H9 (cell line): ENCODE results near the gene UNC119. TPM values are rescaled to one million over a fixed set of nuclear protein-coding genes. Genes with fewer than 3 reads are reported as not detected.
A peak's percentile ranks its signal among the peaks of the same experiment; 100 is the strongest.

Source experiments
- DNase-seq: peaks from one replicate; pipeline ENCODE4 v3.0.0-alpha.2; 2017
- H2AFZ ChIP-seq: one replicate; pipeline ENCODE4 v1.6.1; 2013; ENCODE audit warnings: mild to moderate bottlenecking, low read length, control low read depth, moderate library complexity
- H2AK5ac ChIP-seq: 2 replicates; pipeline ENCODE4 v1.6.1; 2013; ENCODE audit warnings: low read length, control low read depth, mixed read lengths; ENCODE audit not compliant: insufficient read length
- H2BK120ac ChIP-seq: one replicate; pipeline ENCODE4 v1.6.1; 2013; ENCODE audit warnings: low read depth, mild to moderate bottlenecking, low read length, control low read depth, inconsistent platforms; ENCODE audit not compliant: poor library complexity, severe bottlenecking
- H2BK12ac ChIP-seq: 2 replicates; pipeline ENCODE4 v1.6.1; 2013; ENCODE audit warnings: low read length, control low read depth, mixed read lengths, low read depth; ENCODE audit not compliant: insufficient read length
- H2BK15ac ChIP-seq: 2 replicates; pipeline ENCODE4 v1.6.1; 2013; ENCODE audit warnings: low read depth, low read length, control low read depth
- H2BK20ac ChIP-seq: one replicate; pipeline ENCODE4 v1.6.1; 2013; ENCODE audit warnings: low read depth, mild to moderate bottlenecking, low read length, control low read depth, inconsistent platforms; ENCODE audit not compliant: poor library complexity, severe bottlenecking
- H2BK5ac ChIP-seq: 2 replicates; pipeline ENCODE4 v1.6.1; 2013; ENCODE audit warnings: low read length, control low read depth, mixed read lengths; ENCODE audit not compliant: insufficient read length
- H3K14ac ChIP-seq: 2 replicates; pipeline ENCODE4 v1.6.1; 2013; ENCODE audit warnings: low read length, control low read depth; ENCODE audit not compliant: insufficient read depth
- H3K18ac ChIP-seq: 2 replicates; pipeline ENCODE4 v1.6.1; 2013; ENCODE audit warnings: low read depth, mild to moderate bottlenecking, mixed read lengths, low read length, control low read depth; ENCODE audit not compliant: insufficient read length
- H3K23ac ChIP-seq: 2 replicates; pipeline ENCODE4 v1.6.1; 2013; ENCODE audit warnings: low read length, control low read depth, mixed read lengths, low read depth; ENCODE audit not compliant: insufficient read length
- H3K23me2 ChIP-seq: 2 replicates; pipeline ENCODE4 v1.6.1; 2013; ENCODE audit warnings: low read depth, mild to moderate bottlenecking, mixed read lengths, low read length, control low read depth; ENCODE audit not compliant: insufficient read length, poor library complexity, severe bottlenecking
- H3K27ac ChIP-seq: 2 replicates; pipeline ENCODE4 v1.5.1; 2013; ENCODE audit warnings: low read length, control low read depth, mixed read lengths, low read depth; ENCODE audit not compliant: insufficient read length
- H3K27me3 ChIP-seq: 2 replicates; pipeline ENCODE4 v1.6.1; 2013; ENCODE audit warnings: low read length, control low read depth, inconsistent platforms; ENCODE audit not compliant: insufficient read depth
- H3K4ac ChIP-seq: 2 replicates; pipeline ENCODE4 v1.6.1; 2013; ENCODE audit warnings: low read depth, mild to moderate bottlenecking, control low read depth, inconsistent platforms, low read length, moderate library complexity
- H3K4me1 ChIP-seq: 2 replicates; pipeline ENCODE4 v1.6.1; 2013; ENCODE audit warnings: low read length, control low read depth, inconsistent platforms; ENCODE audit not compliant: insufficient read depth
- H3K4me2 ChIP-seq: 2 replicates; pipeline ENCODE4 v1.6.1; 2013; ENCODE audit warnings: low read length, control low read depth, mixed read lengths; ENCODE audit not compliant: insufficient read length, insufficient read depth
- H3K56ac ChIP-seq: 2 replicates; pipeline ENCODE4 v1.6.1; 2013; ENCODE audit warnings: low read depth, mild to moderate bottlenecking, mixed read lengths, low read length, control low read depth; ENCODE audit not compliant: insufficient read length
- H3K79me1 ChIP-seq: 2 replicates; pipeline ENCODE4 v1.6.1; 2013; ENCODE audit warnings: low read depth, mild to moderate bottlenecking, moderate library complexity, low read length, control low read depth, inconsistent platforms; ENCODE audit not compliant: insufficient read depth, poor library complexity, severe bottlenecking
- H3K79me2 ChIP-seq: 2 replicates; pipeline ENCODE4 v1.6.1; 2013; ENCODE audit warnings: low read length, control low read depth, inconsistent platforms; ENCODE audit not compliant: insufficient read depth
- H3K9ac ChIP-seq: 2 replicates; pipeline ENCODE4 v1.6.1; 2013; ENCODE audit warnings: low read length, control low read depth, mixed read lengths; ENCODE audit not compliant: insufficient read length; ENCODE audit errors: extremely low read depth
- H3K9me3 ChIP-seq: one replicate; pipeline ENCODE4 v1.6.1; 2013; ENCODE audit warnings: low read depth, low read length, inconsistent platforms; ENCODE audit not compliant: control insufficient read depth
- H3T11ph ChIP-seq: one replicate; pipeline ENCODE4 v1.6.1; 2013; ENCODE audit warnings: mild to moderate bottlenecking, low read length, control low read depth, inconsistent platforms
- H4K20me1 ChIP-seq: one replicate; pipeline ENCODE4 v1.6.1; 2013; ENCODE audit not compliant: control insufficient read depth, insufficient read length, insufficient read depth
- H4K5ac ChIP-seq: 2 replicates; pipeline ENCODE4 v1.6.1; 2013; ENCODE audit warnings: low read depth, mild to moderate bottlenecking, mixed read lengths, low read length, control low read depth; ENCODE audit not compliant: insufficient read length
- H4K8ac ChIP-seq: replicated peaks from 2 replicates; pipeline ENCODE4 v1.6.1; 2013; ENCODE audit warnings: low read length, control low read depth, mixed read lengths, low read depth; ENCODE audit not compliant: insufficient read length
- H4K91ac ChIP-seq: 2 replicates; pipeline ENCODE4 v1.6.1; 2013; ENCODE audit warnings: low read depth, mild to moderate bottlenecking, moderate library complexity, mixed read lengths, low read length, control low read depth; ENCODE audit not compliant: insufficient read length
- H3K27ac Mint-ChIP-seq, 3 experiments: 2 replicates in 2 of 3; 3 replicates in 1 of 3; pipeline ENCODE4 v1.8.0; 2020 to 2021; ENCODE audit warnings: mixed read lengths in 3 of 3, mild to moderate bottlenecking in 1 of 3, moderate library complexity in 1 of 3
- H3K27me3 Mint-ChIP-seq: 2 replicates; pipeline ENCODE4 v1.8.0; 2021; ENCODE audit warnings: low read depth, mild to moderate bottlenecking, moderate library complexity, mixed read lengths
- H3K36me3 Mint-ChIP-seq, 3 experiments: 2 replicates in 2 of 3; 3 replicates in 1 of 3; pipeline ENCODE4 v1.8.0; 2020 to 2021; ENCODE audit warnings: low read depth in 3 of 3, mixed read lengths in 3 of 3; ENCODE audit not compliant: insufficient read depth in 1 of 3
- H3K4me1 Mint-ChIP-seq, 2 experiments: 2 replicates each; pipeline ENCODE4 v1.8.0; 2020; ENCODE audit warnings: mixed read lengths in 2 of 2
- H3K4me3 Mint-ChIP-seq, 2 experiments: 2 replicates in 1 of 2; 3 replicates in 1 of 2; pipeline ENCODE4 v1.8.0; 2020 to 2021; ENCODE audit warnings: mild to moderate bottlenecking in 2 of 2, mixed read lengths in 2 of 2, moderate library complexity in 1 of 2
- H3K9me3 Mint-ChIP-seq, 2 experiments: 2 replicates in 1 of 2; 3 replicates in 1 of 2; pipeline ENCODE4 v1.8.0; 2020; ENCODE audit warnings: mild to moderate bottlenecking in 2 of 2, mixed read lengths in 2 of 2, moderate library complexity in 1 of 2
- WGBS: extraction: QIAGEN DNeasy Blood & Tissue Kit; methylation state at CpG from one replicate; pipeline ENCODE4 v1.1.7; 2013; ENCODE audit warnings: missing lambda C conversion rate, low lambda C conversion rate, mixed read lengths; ENCODE audit not compliant: insufficient read length; ENCODE audit errors: extremely low coverage; 5-methylcytosine and 5-hydroxymethylcytosine counted together
- total RNA-seq: library from RNA; stranded (reverse); gene quantifications from 2 replicates; pipeline ENCODE4 v1.2.1, GENCODE V29; 2021
- TF ChIP-seq, protein P1 (sequence below): fragments of 200-600 bp; sonication (generic); conservative IDR thresholded peaks from 3 replicates; pipeline ENCODE4 v1.8.0; 2021; ENCODE audit warnings: antibody characterized with exemption, mild to moderate bottlenecking

UNC119 gene
- total RNA-seq, 1 experiment from 2014 or later: 36.9 TPM

DNA sequence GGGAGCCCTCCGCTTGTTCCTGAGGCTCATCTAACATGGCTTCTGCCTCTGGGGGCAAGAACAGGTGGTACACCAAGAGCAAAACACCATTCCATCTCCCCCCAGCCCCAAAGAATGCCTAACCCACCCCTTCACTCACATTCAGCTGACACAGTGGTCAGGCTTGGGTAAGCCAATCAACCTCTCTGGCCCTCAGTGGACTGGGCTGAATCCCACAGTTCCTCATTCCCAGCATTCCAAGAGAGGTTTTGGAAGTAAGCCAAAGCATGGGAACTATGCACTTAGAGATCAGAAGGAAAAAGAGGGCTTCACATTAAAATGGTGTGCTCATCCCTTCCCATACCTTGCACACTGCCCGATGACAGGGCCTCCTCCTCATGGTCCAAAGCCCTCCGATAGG lies 11.1 kb upstream of the UNC119 start:
- no peak overlapping the region for H2AK5ac ChIP-seq
- H3K56ac ChIP-seq: no peak overlapping the region
- no peaks in the 10 kb centered on the region for H3K27me3 Mint-ChIP-seq
- no peak overlapping the region for H3T11ph ChIP-seq
- H3K36me3 Mint-ChIP-seq: peaks cover 14 to 60% (median 30%) of the 10 kb centered on the region in 3 experiments
- no peak overlapping the region for H3K23ac ChIP-seq
- H2BK15ac ChIP-seq: no peak overlapping the region
- H3K79me1 ChIP-seq: no peaks in the 10 kb centered on the region
- WGBS: no CpG with 5 or more reads among the region's 3 CpGs
- no peaks in the 10 kb centered on the region for H3K9me3 Mint-ChIP-seq
- H3K23me2 ChIP-seq: no peaks in the 10 kb centered on the region
- H3K27ac Mint-ChIP-seq: peak overlapping the region in 1 of 3 experiments; percentile 90; a peak in 1 of 7 replicates
- no peaks in the 10 kb centered on the region for H3K79me2 ChIP-seq
- no peak overlapping the region for H4K91ac ChIP-seq
- no peak overlapping the region for H3K4ac ChIP-seq
- no peak overlapping the region for H3K18ac ChIP-seq
- no peak overlapping the region for H2BK20ac ChIP-seq
- no peaks in the 10 kb centered on the region for H3K27me3 ChIP-seq
- no peak overlapping the region for H3K14ac ChIP-seq
- H3K9ac ChIP-seq: no peak overlapping the region
- no peaks in the 10 kb centered on the region for H4K20me1 ChIP-seq
- no peak for DNase-seq
- H3K9me3 ChIP-seq: no peaks in the 10 kb centered on the region
- H2BK12ac ChIP-seq: no peak overlapping the region
- no peak overlapping the region for H2AFZ ChIP-seq
- H3K4me2 ChIP-seq: no peak overlapping the region
- H2BK120ac ChIP-seq: no peak overlapping the region
- no peaks in the 10 kb centered on the region for H3K4me1 ChIP-seq
- no peak overlapping the region for H2BK5ac ChIP-seq
- TF ChIP-seq, protein P1, sequence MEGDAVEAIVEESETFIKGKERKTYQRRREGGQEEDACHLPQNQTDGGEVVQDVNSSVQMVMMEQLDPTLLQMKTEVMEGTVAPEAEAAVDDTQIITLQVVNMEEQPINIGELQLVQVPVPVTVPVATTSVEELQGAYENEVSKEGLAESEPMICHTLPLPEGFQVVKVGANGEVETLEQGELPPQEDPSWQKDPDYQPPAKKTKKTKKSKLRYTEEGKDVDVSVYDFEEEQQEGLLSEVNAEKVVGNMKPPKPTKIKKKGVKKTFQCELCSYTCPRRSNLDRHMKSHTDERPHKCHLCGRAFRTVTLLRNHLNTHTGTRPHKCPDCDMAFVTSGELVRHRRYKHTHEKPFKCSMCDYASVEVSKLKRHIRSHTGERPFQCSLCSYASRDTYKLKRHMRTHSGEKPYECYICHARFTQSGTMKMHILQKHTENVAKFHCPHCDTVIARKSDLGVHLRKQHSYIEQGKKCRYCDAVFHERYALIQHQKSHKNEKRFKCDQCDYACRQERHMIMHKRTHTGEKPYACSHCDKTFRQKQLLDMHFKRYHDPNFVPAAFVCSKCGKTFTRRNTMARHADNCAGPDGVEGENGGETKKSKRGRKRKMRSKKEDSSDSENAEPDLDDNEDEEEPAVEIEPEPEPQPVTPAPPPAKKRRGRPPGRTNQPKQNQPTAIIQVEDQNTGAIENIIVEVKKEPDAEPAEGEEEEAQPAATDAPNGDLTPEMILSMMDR: no peak
- no peak overlapping the region for H4K8ac ChIP-seq
- H3K27ac ChIP-seq: no peak overlapping the region
- H3K4me3 Mint-ChIP-seq: no peak overlapping the region
- no peaks in the 10 kb centered on the region for H3K4me1 Mint-ChIP-seq
- no peak overlapping the region for H4K5ac ChIP-seq
